Activated B cell treated with CpG ODN at 0.5 μM for 24 hours (primary cell): ENCODE data around the gene ERFL. TPM values are rescaled to one million over a fixed set of nuclear protein-coding genes. Genes with fewer than 3 reads are reported as not detected.

Experiments
- ATAC-seq: fragments of 200-7000 bp; cut with Tn5 transposase; one replicate; pipeline ENCODE4 v1.10.0; 2021; ENCODE audit warnings: low read depth, mild to moderate bottlenecking, moderate library complexity
- CTCF ChIA-PET: fragments of 350-600 bp; sonication (Branson Sonifier 250); formaldehyde crosslinking; loops from one replicate; lab custom pipeline; 2021; ENCODE audit warnings: antibody characterized with exemption; lab: Charles Lee
- POLR2A ChIA-PET: fragments of 350-600 bp; sonication (Branson Sonifier 250); formaldehyde crosslinking; loops from one replicate; lab custom pipeline; 2021; ENCODE audit warnings: antibody characterized with exemption; lab: Charles Lee
- DNase-seq: peaks from one replicate; pipeline ENCODE4 v3.0.0; 2022
- H3K27ac Mint-ChIP-seq: one replicate; pipeline ENCODE4 v1.8.0; 2020; ENCODE audit warnings: mixed read lengths
- H3K27me3 Mint-ChIP-seq: one replicate; pipeline ENCODE4 v1.8.0; 2021; ENCODE audit warnings: mixed read lengths
- H3K36me3 Mint-ChIP-seq: one replicate; pipeline ENCODE4 v1.8.0; 2021; ENCODE audit warnings: low read depth, mixed read lengths
- H3K4me1 Mint-ChIP-seq: one replicate; pipeline ENCODE4 v1.8.0; 2021; ENCODE audit warnings: mixed read lengths
- H3K4me3 Mint-ChIP-seq: one replicate; pipeline ENCODE4 v1.8.0; 2020; ENCODE audit warnings: mild to moderate bottlenecking, mixed read lengths
- H3K9me3 Mint-ChIP-seq: one replicate; pipeline ENCODE4 v1.8.0; 2020; ENCODE audit warnings: mixed read lengths
- intact Hi-C: fragments of 100-400 bp; cut with micrococcal nuclease; formaldehyde crosslinking; loops from one replicate; pipeline ENCODE4 v1.15.1; 2024
- total RNA-seq: library from RNA; stranded (reverse); gene quantifications from 2 replicates; pipeline ENCODE4 v1.2.3, GENCODE V29; 2022
- TF ChIP-seq, protein P1 (sequence below): fragments of 200-600 bp; IDR thresholded peaks from one replicate; pipeline ENCODE4 v1.8.0; 2022; ENCODE audit warnings: antibody characterized with exemption, mild to moderate bottlenecking

ERFL gene
- 0.64 and 1.1 TPM in 2 replicates for total RNA-seq

DNA sequence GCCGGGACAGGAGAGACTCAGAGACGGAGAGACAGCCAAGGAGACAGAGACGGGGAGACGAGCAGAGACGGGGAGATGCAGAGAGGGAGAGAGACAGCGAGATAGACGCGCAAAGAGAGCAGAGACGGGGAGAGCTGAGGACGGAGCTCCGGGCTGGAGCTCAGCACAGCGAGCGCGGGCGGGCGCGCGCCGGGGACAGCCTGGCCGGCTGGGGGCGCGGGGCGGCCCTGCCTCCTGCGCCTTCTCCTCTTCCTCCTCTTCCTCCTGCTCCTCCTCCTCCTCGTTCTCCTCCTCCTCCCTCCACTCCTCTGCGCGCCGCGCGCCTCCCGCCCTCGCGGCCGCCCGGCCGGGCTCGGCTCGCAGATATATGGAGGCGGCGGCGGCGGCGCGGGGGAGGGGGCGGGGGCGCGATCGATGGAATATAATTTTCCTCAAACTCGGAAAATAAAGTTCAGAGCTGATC is at the start of gene ERFL:
Gene ERFL (minus strand): TSS at position 229 of the 463 bp plus-strand sequence. CDS start 15,530 bp downstream, outside the sequence.
- Mint-ChIP-seq H3K36me3 (no peaks in the 10 kb centered on the region), H3K27me3 (peaks cover 2% of the 10 kb centered on the region), H3K27ac (peak within 1 kb of the TSS; percentile 73), H3K4me1 (peaks cover 35% of the 10 kb centered on the region), H3K4me3 (no peak within 1 kb of the TSS), H3K9me3 (no peaks in the 10 kb centered on the region)
- intact Hi-C loops = loop anchor here (2.0 kb wide), 2 partner anchors 13 to 17 kb away; no protein-coding TSS in a partner anchor
- CTCF ChIA-PET = interaction anchor here (0.6 to 1.5 kb wide), 3 partner anchors 18 to 69 kb away, joined by 3 to 5 read pairs (median 4); partner anchors contain the start of gene RPS19
- no peak for DNase-seq
- POLR2A ChIA-PET = interaction anchor here (1.0 to 5.5 kb wide), 7 partner anchors 18 to 68 kb away, joined by 3 to 44 read pairs (median 7); partner anchors contain the start of genes CD79A and RPS19
- ATAC-seq = peak; percentile 35
- TF ChIP-seq, protein P1, sequence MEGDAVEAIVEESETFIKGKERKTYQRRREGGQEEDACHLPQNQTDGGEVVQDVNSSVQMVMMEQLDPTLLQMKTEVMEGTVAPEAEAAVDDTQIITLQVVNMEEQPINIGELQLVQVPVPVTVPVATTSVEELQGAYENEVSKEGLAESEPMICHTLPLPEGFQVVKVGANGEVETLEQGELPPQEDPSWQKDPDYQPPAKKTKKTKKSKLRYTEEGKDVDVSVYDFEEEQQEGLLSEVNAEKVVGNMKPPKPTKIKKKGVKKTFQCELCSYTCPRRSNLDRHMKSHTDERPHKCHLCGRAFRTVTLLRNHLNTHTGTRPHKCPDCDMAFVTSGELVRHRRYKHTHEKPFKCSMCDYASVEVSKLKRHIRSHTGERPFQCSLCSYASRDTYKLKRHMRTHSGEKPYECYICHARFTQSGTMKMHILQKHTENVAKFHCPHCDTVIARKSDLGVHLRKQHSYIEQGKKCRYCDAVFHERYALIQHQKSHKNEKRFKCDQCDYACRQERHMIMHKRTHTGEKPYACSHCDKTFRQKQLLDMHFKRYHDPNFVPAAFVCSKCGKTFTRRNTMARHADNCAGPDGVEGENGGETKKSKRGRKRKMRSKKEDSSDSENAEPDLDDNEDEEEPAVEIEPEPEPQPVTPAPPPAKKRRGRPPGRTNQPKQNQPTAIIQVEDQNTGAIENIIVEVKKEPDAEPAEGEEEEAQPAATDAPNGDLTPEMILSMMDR = no peak

DNA sequence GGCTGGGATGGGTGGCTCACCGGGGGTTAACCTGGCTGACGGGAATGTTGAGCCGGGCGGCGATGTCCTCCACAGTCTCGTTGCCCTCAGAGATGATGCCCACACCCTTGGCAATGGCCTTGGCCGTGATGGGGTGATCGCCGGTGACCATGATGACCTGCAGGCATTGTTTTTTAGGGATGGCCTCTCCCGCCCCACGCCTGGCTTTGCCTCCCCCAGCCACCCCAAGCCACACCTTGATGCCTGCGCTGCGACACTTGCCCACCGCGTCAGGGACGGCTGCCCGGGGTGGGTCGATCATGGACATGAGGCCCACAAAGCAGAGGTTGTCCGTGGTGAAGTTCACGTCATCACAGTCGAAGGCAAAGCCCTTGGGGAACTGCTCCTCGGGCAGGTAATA is 49.7 kb upstream of the ERFL start:
- no peak overlapping the region for H3K4me3 Mint-ChIP-seq
- no peaks in the 10 kb centered on the region for H3K4me1 Mint-ChIP-seq
- POLR2A ChIA-PET = no interaction called here
- no peak for ATAC-seq
- H3K36me3 Mint-ChIP-seq = no peaks in the 10 kb centered on the region
- intact Hi-C loops = no loop called here
- no peak for DNase-seq
- no peaks in the 10 kb centered on the region for H3K27me3 Mint-ChIP-seq
- H3K9me3 Mint-ChIP-seq = no peaks in the 10 kb centered on the region
- no peak overlapping the region for H3K27ac Mint-ChIP-seq
- CTCF ChIA-PET = no interaction called here
- TF ChIP-seq, protein P1 = no peak

DNA sequence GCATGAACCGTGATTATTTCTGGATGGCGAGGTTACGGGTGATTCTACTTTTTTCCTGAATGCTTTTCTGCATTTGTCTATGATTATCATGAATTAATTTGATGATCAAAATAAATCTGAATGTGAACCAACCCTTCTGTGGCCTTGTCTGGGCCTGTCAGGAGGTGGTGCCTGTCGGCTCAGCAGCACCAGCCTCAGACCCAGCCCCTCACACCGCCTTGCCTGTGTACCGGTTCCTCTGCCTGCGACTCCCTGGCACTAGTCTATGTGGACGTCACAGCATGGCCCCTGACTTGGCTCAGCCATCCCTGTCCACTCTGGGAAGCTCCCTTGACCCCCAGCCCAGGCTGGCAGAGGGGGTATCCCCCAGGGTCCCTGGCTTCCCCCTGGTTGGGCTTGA is 46.4 kb upstream of the ERFL start:
- intact Hi-C loops = no loop called here
- no peaks in the 10 kb centered on the region for H3K36me3 Mint-ChIP-seq
- no peak overlapping the region for H3K27ac Mint-ChIP-seq
- H3K27me3 Mint-ChIP-seq = no peaks in the 10 kb centered on the region
- POLR2A ChIA-PET = no interaction called here
- H3K4me3 Mint-ChIP-seq = no peak overlapping the region
- no peak for ATAC-seq
- no peaks in the 10 kb centered on the region for H3K4me1 Mint-ChIP-seq
- CTCF ChIA-PET = no interaction called here
- DNase-seq = no peak
- TF ChIP-seq, protein P1 = no peak
- no peaks in the 10 kb centered on the region for H3K9me3 Mint-ChIP-seq

DNA sequence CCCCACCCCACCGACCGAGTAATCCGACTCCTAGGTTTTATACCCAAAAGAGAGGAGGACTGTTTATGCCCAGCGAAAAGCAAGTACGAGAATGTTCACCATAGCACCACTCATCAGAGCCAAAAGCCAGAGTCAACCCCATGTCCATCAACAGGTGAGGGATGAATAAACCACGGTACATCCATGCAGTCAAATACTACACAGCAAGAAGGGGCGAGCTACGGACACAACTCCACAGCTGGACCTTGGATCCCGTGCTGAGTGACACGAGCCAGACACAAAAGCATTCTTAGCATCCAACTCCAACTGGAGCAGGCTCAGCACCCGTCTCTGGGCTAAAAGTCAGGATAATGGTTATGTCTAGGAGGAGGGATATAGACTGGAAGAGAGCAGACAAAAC is 43.1 kb upstream of the ERFL start:
- DNase-seq = no peak
- Mint-ChIP-seq H3K36me3 (no peaks in the 10 kb centered on the region), H3K9me3 (no peaks in the 10 kb centered on the region), H3K4me3 (no peak overlapping the region), H3K4me1 (no peaks in the 10 kb centered on the region), H3K27me3 (no peaks in the 10 kb centered on the region), H3K27ac (no peak overlapping the region)
- ATAC-seq = no peak
- POLR2A ChIA-PET = no interaction called here
- TF ChIP-seq, protein P1 = no peak
- CTCF ChIA-PET = no interaction called here
- intact Hi-C loops = no loop called here

DNA sequence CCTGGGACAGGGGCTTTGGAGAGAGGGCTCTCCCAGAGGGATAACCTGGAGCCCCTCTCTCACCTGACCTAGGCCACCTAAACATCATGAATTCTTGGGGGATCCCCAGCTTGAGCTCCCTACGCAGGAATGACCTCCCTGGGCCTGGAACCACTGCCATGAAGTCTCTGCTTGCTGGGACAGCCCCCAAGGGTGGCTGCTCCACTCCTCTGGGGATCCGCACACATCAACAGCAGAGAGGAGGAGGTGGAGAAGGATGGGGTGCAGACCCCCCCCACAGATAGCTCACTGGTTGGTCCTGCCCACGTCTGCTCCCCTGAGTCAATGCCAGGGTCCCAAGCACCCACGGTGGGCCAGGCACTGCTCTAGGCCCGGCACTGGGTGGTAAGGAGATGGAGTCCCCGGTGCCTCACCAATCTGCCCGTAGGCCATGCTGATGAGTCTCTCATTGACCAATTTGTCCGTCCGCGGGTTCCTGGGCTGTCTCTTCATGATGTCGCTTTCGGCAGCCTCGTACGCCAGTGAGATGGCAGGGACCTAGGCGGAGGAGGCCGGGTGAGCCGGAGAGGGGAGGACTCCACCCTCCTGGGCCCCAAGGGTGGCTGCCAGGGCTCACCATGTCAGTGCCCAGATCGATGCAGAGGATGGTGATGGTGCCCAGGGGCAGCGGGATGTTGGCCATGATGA is 41.7 kb upstream of the ERFL start:
- H3K27me3 Mint-ChIP-seq = no peaks in the 10 kb centered on the region
- POLR2A ChIA-PET = no interaction called here
- H3K4me3 Mint-ChIP-seq = no peak overlapping the region
- TF ChIP-seq, protein P1 = no peak
- CTCF ChIA-PET = no interaction called here
- H3K36me3 Mint-ChIP-seq = no peaks in the 10 kb centered on the region
- H3K9me3 Mint-ChIP-seq = no peaks in the 10 kb centered on the region
- H3K27ac Mint-ChIP-seq = no peak overlapping the region
- DNase-seq (no peak), ATAC-seq (no peak)
- intact Hi-C loops = no loop called here
- no peaks in the 10 kb centered on the region for H3K4me1 Mint-ChIP-seq
